SK-N-SH (cell line): Measurements from ENCODE around the gene PIAS1. TPM values are rescaled to one million over a fixed set of nuclear protein-coding genes. Genes with fewer than 3 reads are reported as not detected.

Source experiments
- CTCF ChIA-PET: fragments of 300-600, 350-600 bp; formaldehyde crosslinking; extraction: SDS; loops from one replicate; lab custom pipeline; 2021; lab: Yijun Ruan, JAX
- POLR2A ChIA-PET: fragments of 350-600 bp; sonication (Branson Sonifier 250); formaldehyde crosslinking; extraction: SDS; loops from one replicate; lab custom pipeline; 2020; ENCODE audit warnings: antibody characterized with exemption, inconsistent platforms; lab: Yijun Ruan, JAX
- DNase-seq: peaks from one replicate; pipeline ENCODE4 v3.0.0; 2012
- H2AFZ ChIP-seq: fragments of 200-600 bp; sonication (generic); 2 replicates; pipeline ENCODE4 v1.8.1; 2016; ENCODE audit warnings: antibody characterized with exemption, mild to moderate bottlenecking, low read depth
- H3F3A ChIP-seq: fragments of 200-600 bp; sonication (generic); replicated peaks from 2 replicates; pipeline ENCODE3; 2016; ENCODE audit warnings: antibody characterized with exemption, mild to moderate bottlenecking; ENCODE audit not compliant: insufficient read depth
- H3K27ac ChIP-seq, 2 experiments: fragments of 200-500 bp in 1 of 2; fragments of 200-600 bp in 1 of 2; sonication (Bioruptor generic) in 1 of 2; sonication (generic), shearing (Covaris generic) in 1 of 2; 2 replicates each; pipeline versions ENCODE4 v1.5.1 to v1.6.1; 2014 to 2016; ENCODE audit warnings: low read depth in 2 of 2, inconsistent platforms in 1 of 2, low read length in 1 of 2, mild to moderate bottlenecking in 1 of 2, mixed read lengths in 1 of 2
- H3K27me3 ChIP-seq: fragments of 200-600 bp; sonication (generic), shearing (Covaris generic); 2 replicates; pipeline ENCODE4 v1.6.1; 2016; ENCODE audit warnings: mixed run types; ENCODE audit not compliant: insufficient read depth
- H3K36me3 ChIP-seq, 2 experiments: fragments of 200-500 bp in 1 of 2; fragments of 200-600 bp in 1 of 2; sonication (Bioruptor generic) in 1 of 2; sonication (generic) in 1 of 2; replicated peaks in 1 of 2; 2 replicates each; pipeline versions ENCODE3 to v1.5.1; 2014 to 2016; ENCODE audit warnings: low read length in 1 of 2, mild to moderate bottlenecking in 1 of 2; ENCODE audit not compliant: insufficient read depth in 2 of 2, control insufficient read depth in 1 of 2
- H3K4me1 ChIP-seq, 2 experiments: fragments of 200-500 bp in 1 of 2; fragments of 200-600 bp in 1 of 2; sonication (Bioruptor generic) in 1 of 2; sonication (generic), shearing (Covaris generic) in 1 of 2; 2 replicates each; pipeline versions ENCODE4 v1.5.1 to v1.6.1; 2014 to 2016; ENCODE audit warnings: low read depth in 1 of 2, low read length in 1 of 2, mixed run types in 1 of 2; ENCODE audit not compliant: insufficient read depth in 2 of 2, control insufficient read depth in 1 of 2
- H3K4me2 ChIP-seq: fragments of 200-600 bp; sonication (generic), shearing (Covaris generic); 2 replicates; pipeline ENCODE4 v1.6.1; 2017; ENCODE audit warnings: mixed run types
- H3K4me3 ChIP-seq, 2 experiments: fragments of 200-500 bp in 1 of 2; fragments of 200-600 bp in 1 of 2; sonication (Bioruptor generic) in 1 of 2; sonication (generic), shearing (Covaris generic) in 1 of 2; 2 replicates each; pipeline versions ENCODE4 v1.5.1 to v1.8.1; 2014 to 2016; ENCODE audit warnings: low read depth in 2 of 2, inconsistent platforms in 1 of 2, low read length in 1 of 2, mild to moderate bottlenecking in 1 of 2, mixed read lengths in 1 of 2, moderate library complexity in 1 of 2
- H3K79me2 ChIP-seq: fragments of 200-600 bp; sonication (generic); 2 replicates; pipeline ENCODE4 v1.8.1; 2017; ENCODE audit warnings: mild to moderate bottlenecking; ENCODE audit not compliant: insufficient read depth
- H3K9ac ChIP-seq: fragments of 200-600 bp; sonication (generic); 2 replicates; pipeline ENCODE4 v1.6.1; 2017; ENCODE audit warnings: mixed run types
- H3K9me2 ChIP-seq: fragments of 200-600 bp; sonication (generic); 2 replicates; pipeline ENCODE4 v1.6.1; 2017; ENCODE audit warnings: mixed run types
- H3K9me3 ChIP-seq: fragments of 200-600 bp; sonication (generic); 2 replicates; pipeline ENCODE4 v1.6.1; 2017; ENCODE audit warnings: mixed run types, mild to moderate bottlenecking, moderate library complexity
- H4K20me1 ChIP-seq: fragments of 200-600 bp; sonication (generic); 2 replicates; pipeline ENCODE4 v1.6.1; 2017; ENCODE audit warnings: mild to moderate bottlenecking, mixed run types; ENCODE audit not compliant: insufficient read depth
- CTCF ChIP-seq: fragments of 200-600 bp; sonication (generic); IDR thresholded peaks from 2 replicates; pipeline ENCODE4 v1.6.1; 2017; ENCODE audit warnings: antibody characterized with exemption, mild to moderate bottlenecking, moderate library complexity
- ELF1 ChIP-seq: IDR thresholded peaks from 2 replicates; pipeline ENCODE4 v1.4.0; 2012
- EZH2phosphoT487 ChIP-seq: fragments of 200-600 bp; sonication (generic); IDR thresholded peaks from 2 replicates; pipeline ENCODE4 v1.6.1; 2017; ENCODE audit warnings: low read depth, mixed run types, mild to moderate bottlenecking, antibody characterized with exemption, moderate library complexity, borderline replicate concordance
- FOXJ3 ChIP-seq: sonication (generic); formaldehyde crosslinking; IDR thresholded peaks from 2 replicates; pipeline ENCODE4 v1.5.1; 2020; ENCODE audit warnings: mild to moderate bottlenecking, missing genetic modification reagents
- FOXM1 ChIP-seq: IDR thresholded peaks from 2 replicates; pipeline ENCODE4 v1.4.0; 2012; ENCODE audit warnings: low read depth, mild to moderate bottlenecking
- GABPA ChIP-seq: IDR thresholded peaks from 2 replicates; pipeline ENCODE4 v1.4.0; 2012; ENCODE audit warnings: low read depth, mild to moderate bottlenecking
- GATA2 ChIP-seq: sonication (generic); formaldehyde crosslinking; IDR thresholded peaks from 2 replicates; pipeline ENCODE4 v1.5.0; 2020; ENCODE audit warnings: mild to moderate bottlenecking, missing genetic modification reagents
- IRF3 ChIP-seq: fragments of 150-350 bp; IDR thresholded peaks from 2 replicates; pipeline ENCODE4 v1.6.1; 2016; ENCODE audit warnings: mild to moderate bottlenecking, low read depth, low read length
- MAX ChIP-seq: IDR thresholded peaks from 2 replicates; pipeline ENCODE4 v1.4.0; 2012; ENCODE audit warnings: low read depth
- RAD21 ChIP-seq: IDR thresholded peaks from 2 replicates; pipeline ENCODE4 v1.6.1; 2012; ENCODE audit warnings: mild to moderate bottlenecking, low read length
- RCOR1 ChIP-seq: fragments of 150-350 bp; IDR thresholded peaks from 2 replicates; pipeline ENCODE4 v1.6.1; 2017; ENCODE audit warnings: antibody characterized with exemption, low read length
- REST ChIP-seq: IDR thresholded peaks from 2 replicates; pipeline ENCODE4 v1.6.1; 2012; ENCODE audit warnings: mild to moderate bottlenecking, low read depth, low read length, moderate library complexity
- RXRA ChIP-seq: IDR thresholded peaks from 2 replicates; pipeline ENCODE4 v1.4.0; 2012; ENCODE audit warnings: low read depth, mild to moderate bottlenecking, borderline replicate concordance
- SMC3 ChIP-seq: IDR thresholded peaks from 2 replicates; pipeline ENCODE4 v1.6.1; 2012; ENCODE audit warnings: low read depth, low read length, improper control_type of control experiment
- TAF1 ChIP-seq: IDR thresholded peaks from 2 replicates; pipeline ENCODE4 v1.6.1; 2012; ENCODE audit warnings: low read depth, mild to moderate bottlenecking, low read length, moderate library complexity, borderline replicate concordance
- TEAD4 ChIP-seq: IDR thresholded peaks from 2 replicates; pipeline ENCODE4 v1.4.0; 2012; ENCODE audit warnings: mild to moderate bottlenecking, borderline replicate concordance; ENCODE audit not compliant: insufficient read depth
- USF2 ChIP-seq: fragments of 150-350 bp; IDR thresholded peaks from 2 replicates; pipeline ENCODE4 v1.6.1; 2017; ENCODE audit warnings: antibody characterized with exemption, low read length, low read depth, borderline replicate concordance
- WGBS: methylation state at CpG from one replicate; pipeline ENCODE4 v1.1.6; 2017; ENCODE audit warnings: low lambda C conversion rate; 5-methylcytosine and 5-hydroxymethylcytosine counted together
- polyA plus RNA-seq, 3 experiments: library from polyadenylated mRNA; depleted of rRNA; stranded (reverse); fragments of >200 nt; gene quantifications; 2 replicates each; pipeline ENCODE4 v1.2.3, GENCODE V29; 2012

The PIAS1 gene
- polyA plus RNA-seq, 1 of the 3 experiments (the other 2 are of a cell fraction) = 9.0 TPM

GRCh38 chr15:68210821-68211655, 156.9 kb downstream of the PIAS1 start (continued):
- no peak for TF ChIP-seq REST
- TF ChIP-seq SMC3 = peak; percentile 74
- TF ChIP-seq RCOR1 = no peak
- TF ChIP-seq MAX = no peak
- TF ChIP-seq USF2 = no peak
- TF ChIP-seq TEAD4 = no peak
- TF ChIP-seq FOXJ3 (CRISPR knock-in tag) = peak; percentile 66; the same call in 1 of the 2 replicates

GRCh38 chr15:68211656-68212320, 157.7 kb downstream of the PIAS1 start:
- CTCF ChIA-PET = interaction anchor here (0.9 to 3.3 kb wide), 10 partner anchors 8 to 349 kb away, joined by 3 to 52 read pairs (median 14); partner anchors contain the start of gene CLN6
- no peak overlapping the region for H3K27ac ChIP-seq
- peaks cover 0 to 3% of the 10 kb centered on the region in 2 experiments for H3K36me3 ChIP-seq
- no peak overlapping the region for H2AFZ ChIP-seq
- H3K9me2 ChIP-seq = no peaks in the 10 kb centered on the region
- H3K27me3 ChIP-seq = no peaks in the 10 kb centered on the region
- WGBS = 100% methylated on average over 10 of the region's 14 CpGs
- no peak for TF ChIP-seq TEAD4
- no peak for TF ChIP-seq GABPA
- TF ChIP-seq USF2 = no peak
- no peak for TF ChIP-seq RXRA
- TF ChIP-seq TAF1 = no peak
- no peak for TF ChIP-seq IRF3
- TF ChIP-seq FOXM1 = no peak
- TF ChIP-seq CTCF = no peak
- no peak for TF ChIP-seq GATA2 (CRISPR knock-in tag)
- TF ChIP-seq RAD21 = no peak
- TF ChIP-seq EZH2phosphoT487 = no peak
- TF ChIP-seq ELF1 = no peak
- no peak overlapping the region for H3K4me2 ChIP-seq
- H3K4me3 ChIP-seq = no peak overlapping the region
- peaks cover 3% of the 10 kb centered on the region for H3F3A ChIP-seq
- H3K9me3 ChIP-seq = no peaks in the 10 kb centered on the region
- no peak for DNase-seq
- peaks cover 0 to 16% of the 10 kb centered on the region in 2 experiments; a peak in 1 of 4 replicates for H3K4me1 ChIP-seq
- no peak overlapping the region for H3K9ac ChIP-seq
- peaks cover 5% of the 10 kb centered on the region for H3K79me2 ChIP-seq
- POLR2A ChIA-PET = no interaction called here
- H4K20me1 ChIP-seq = 0 out of 2 replicates have a peak, but pooled peaks cover 6% of the 10 kb centered on the region
